Caco-2 (cell line): ENCODE data around the gene SGMS1. TPM values are rescaled to one million over a fixed set of nuclear protein-coding genes. Genes with fewer than 3 reads are reported as not detected.

Source experiments
- BruUV-seq: library from RNA; stranded (reverse); fragments of 400-500 nt; replicated peaks from 2 replicates; lab custom pipeline; 2021; lab: Mats Ljungman, UMichigan
- CTCF ChIA-PET: fragments of 300-600 bp; sonication (Branson Sonifier 250); formaldehyde crosslinking; loops from one replicate; lab custom pipeline; 2022; ENCODE audit warnings: antibody characterized with exemption; lab: Charles Lee
- POLR2A ChIA-PET: fragments of 300-600 bp; sonication (Branson Sonifier 250); formaldehyde crosslinking; loops from one replicate; lab custom pipeline; 2022; ENCODE audit warnings: antibody characterized with exemption; lab: Charles Lee
- DNase-seq, 2 experiments: peaks; one replicate each; pipeline versions ENCODE4 v3.0.0 to v3.0.0-alpha.2; 2020 to 2022
- H3K27me3 ChIP-seq: replicated peaks from 2 replicates; pipeline ENCODE4 v1.6.0; 2011; ENCODE audit warnings: low read length; ENCODE audit not compliant: control insufficient read depth, insufficient read depth
- H3K36me3 ChIP-seq: 2 replicates; pipeline ENCODE4 v1.5.1; 2011; ENCODE audit warnings: low read length; ENCODE audit not compliant: control insufficient read depth, insufficient read depth
- H3K4me1 ChIP-seq: fragments of 250-450 bp; sonication (Bioruptor Pico); 2 replicates; pipeline ENCODE4 v1.5.1; 2020; ENCODE audit warnings: mild to moderate bottlenecking
- H3K4me3 ChIP-seq: 2 replicates; pipeline ENCODE4 v1.5.1; 2011; ENCODE audit warnings: low read depth, mild to moderate bottlenecking, control low read depth, low read length
- H3K9me3 ChIP-seq: fragments of 250-450 bp; sonication (Bioruptor Pico); 2 replicates; pipeline ENCODE4 v1.5.1; 2020; ENCODE audit warnings: mild to moderate bottlenecking, moderate library complexity
- H3K27ac Mint-ChIP-seq: one replicate; pipeline ENCODE4 v1.8.0; 2022; ENCODE audit warnings: mixed read lengths; ENCODE audit not compliant: unreplicated experiment
- H3K27me3 Mint-ChIP-seq: one replicate; pipeline ENCODE4 v1.8.0; 2022; ENCODE audit warnings: mixed read lengths; ENCODE audit not compliant: insufficient read depth, unreplicated experiment
- H3K36me3 Mint-ChIP-seq: one replicate; pipeline ENCODE4 v1.8.0; 2022; ENCODE audit warnings: mild to moderate bottlenecking, mixed read lengths; ENCODE audit not compliant: insufficient read depth, unreplicated experiment
- H3K4me1 Mint-ChIP-seq: one replicate; pipeline ENCODE4 v1.8.0; 2022; ENCODE audit warnings: low read depth, mixed read lengths; ENCODE audit not compliant: unreplicated experiment
- H3K4me3 Mint-ChIP-seq: one replicate; pipeline ENCODE4 v1.8.0; 2022; ENCODE audit warnings: mild to moderate bottlenecking, moderate library complexity, mixed read lengths; ENCODE audit not compliant: unreplicated experiment
- H3K9me3 Mint-ChIP-seq: one replicate; pipeline ENCODE4 v1.8.0; 2022; ENCODE audit warnings: mixed read lengths; ENCODE audit not compliant: unreplicated experiment
- CTCF ChIP-seq, 2 experiments: fragments of 200-600 bp in 1 of 2; IDR thresholded peaks; 1 replicate in 1 of 2; 2 replicates in 1 of 2; pipeline versions ENCODE4 v1.5.1 to v1.8.0; 2011 to 2022; ENCODE audit warnings: antibody characterized with exemption in 1 of 2, control low read depth in 1 of 2, inconsistent platforms in 1 of 2, low read depth in 1 of 2, low read length in 1 of 2, mild to moderate bottlenecking in 1 of 2, moderate library complexity in 1 of 2; ENCODE audit not compliant: insufficient read depth in 1 of 2, severe bottlenecking in 1 of 2, unreplicated experiment in 1 of 2
- intact Hi-C: fragments of 100-400 bp; cut with micrococcal nuclease; formaldehyde crosslinking; loops from one replicate; pipeline ENCODE4 v1.10.0; 2022; ENCODE audit not compliant: unreplicated experiment
- total RNA-seq: library from RNA; stranded (reverse); gene quantifications from 2 replicates; pipeline ENCODE4 v1.2.3, GENCODE V29; 2022

The SGMS1 gene
- total RNA-seq, 1 experiment from 2014 or later, result 30.5 TPM

GRCh38 chr10:50375745-50376144, 248.0 kb downstream of the SGMS1 start:
- Mint-ChIP-seq H3K27ac (no peak overlapping the region), H3K36me3 (no peaks in the 10 kb centered on the region), H3K9me3 (no peaks in the 10 kb centered on the region), H3K27me3 (no peaks in the 10 kb centered on the region), H3K4me1 (no peaks in the 10 kb centered on the region), H3K4me3 (no peak overlapping the region)
- H3K9me3 ChIP-seq, result no peaks in the 10 kb centered on the region
- intact Hi-C loops, result no loop called here
- no TSS peak for BruUV-seq
- no peak for TF ChIP-seq CTCF (IDR thresholded peaks at IDR 0.05; ENCODE audit: insufficient read depth in 1 of 2, low read depth in 1 of 2, low read length in 1 of 2, severe bottlenecking in 1 of 2, unreplicated experiment in 1 of 2)
- peaks cover 7% of the 10 kb centered on the region; the same call in 1 of the 2 replicates for H3K4me1 ChIP-seq
- DNase-seq, result no peak
- no peaks in the 10 kb centered on the region for H3K27me3 ChIP-seq
- ChIA-PET POLR2A (no interaction called here), CTCF (no interaction called here)
- H3K4me3 ChIP-seq, result no peak overlapping the region
- H3K36me3 ChIP-seq, result no peaks in the 10 kb centered on the region

- Histone ChIP-seq H3K4me1 (peaks cover 7% of the 10 kb centered on the region; the same call in 1 of the 2 replicates), H3K4me3 (no peak overlapping the region), H3K27me3 (no peaks in the 10 kb centered on the region), H3K36me3 (no peaks in the 10 kb centered on the region), H3K9me3 (no peaks in the 10 kb centered on the region)
- H3K4me3 Mint-ChIP-seq, result no peak overlapping the region
- no peak overlapping the region for H3K27ac Mint-ChIP-seq
- no peak for TF ChIP-seq CTCF (IDR thresholded peaks at IDR 0.05; ENCODE audit: insufficient read depth in 1 of 2, low read depth in 1 of 2, low read length in 1 of 2, severe bottlenecking in 1 of 2, unreplicated experiment in 1 of 2)
- no peaks in the 10 kb centered on the region for H3K27me3 Mint-ChIP-seq
- no TSS peak for BruUV-seq
- no peaks in the 10 kb centered on the region for H3K4me1 Mint-ChIP-seq
- ChIA-PET CTCF (no interaction called here), POLR2A (no interaction called here)
- H3K36me3 Mint-ChIP-seq, result no peaks in the 10 kb centered on the region
- DNase-seq, result no peak
- intact Hi-C loops, result no loop called here
- H3K9me3 Mint-ChIP-seq, result no peaks in the 10 kb centered on the region
Observed at GRCh38 chr10:50375051-50375452, 248.7 kb downstream of the SGMS1 start.

- no peaks in the 10 kb centered on the region for H3K27me3 ChIP-seq
- no peak for TF ChIP-seq CTCF (IDR thresholded peaks at IDR 0.05; ENCODE audit: insufficient read depth in 1 of 2, low read depth in 1 of 2, low read length in 1 of 2, severe bottlenecking in 1 of 2, unreplicated experiment in 1 of 2)
- no TSS peak for BruUV-seq
- no peaks in the 10 kb centered on the region for H3K9me3 Mint-ChIP-seq
- H3K4me1 Mint-ChIP-seq, result no peaks in the 10 kb centered on the region
- no peak for DNase-seq
- H3K4me3 ChIP-seq, result no peak overlapping the region
- CTCF ChIA-PET, result interaction anchor here (0.5 kb wide), 1 partner anchor 30 kb away, joined by 3 read pairs; no protein-coding TSS in a partner anchor
- no peaks in the 10 kb centered on the region for H3K36me3 Mint-ChIP-seq
- H3K27ac Mint-ChIP-seq, result no peak overlapping the region
- intact Hi-C loops, result no loop called here
- no peaks in the 10 kb centered on the region for H3K9me3 ChIP-seq
- no peak overlapping the region for H3K4me3 Mint-ChIP-seq
- POLR2A ChIA-PET, result no interaction called here
- no peaks in the 10 kb centered on the region for H3K36me3 ChIP-seq
- H3K27me3 Mint-ChIP-seq, result no peaks in the 10 kb centered on the region
- peaks cover 7% of the 10 kb centered on the region; the same call in 1 of the 2 replicates for H3K4me1 ChIP-seq
Observed at GRCh38 chr10:50373821-50374501, 249.8 kb downstream of the SGMS1 start.
